DND-41 (cell line): Measurements from ENCODE around the gene ZBTB42.

ENCODE experiments used
- ATAC-seq: fragments of 200-7000 bp; cut with Tn5 transposase; 3 replicates; pipeline ENCODE4 v1.9.1; 2021; ENCODE audit warnings: low read depth; ENCODE audit not compliant: insufficient read depth
- DNase-seq: peaks from one replicate; pipeline ENCODE4 v3.0.0-alpha.2; 2020
- H2AFZ ChIP-seq: 2 replicates; pipeline ENCODE4 v1.6.0; 2012; ENCODE audit warnings: low read depth, low read length
- H3K27ac ChIP-seq: 2 replicates; pipeline ENCODE4 v1.5.1; 2012; ENCODE audit warnings: low read length, inconsistent platforms
- H3K27me3 ChIP-seq: fragments of 200-600 bp; sonication (generic); 2 replicates; pipeline ENCODE4 v1.6.0; 2012; ENCODE audit warnings: low read length, mild to moderate bottlenecking, inconsistent platforms; ENCODE audit not compliant: insufficient read depth, poor library complexity
- H3K36me3 ChIP-seq: 2 replicates; pipeline ENCODE4 v1.5.1; 2012; ENCODE audit warnings: low read length, inconsistent platforms; ENCODE audit not compliant: insufficient read depth
- H3K4me1 ChIP-seq: 2 replicates; pipeline ENCODE4 v1.5.1; 2012; ENCODE audit warnings: mild to moderate bottlenecking, low read length; ENCODE audit not compliant: insufficient read depth
- H3K4me2 ChIP-seq: 2 replicates; pipeline ENCODE4 v1.6.0; 2012; ENCODE audit warnings: mild to moderate bottlenecking, moderate library complexity, low read length, inconsistent platforms; ENCODE audit not compliant: insufficient read depth
- H3K4me3 ChIP-seq, 2 experiments: fragments of 200-600 bp in 1 of 2; shearing (Covaris generic) in 1 of 2; 2 replicates each; pipeline ENCODE4 v1.5.1; 2012 to 2016; ENCODE audit warnings: inconsistent platforms in 2 of 2, low read length in 2 of 2, mild to moderate bottlenecking in 2 of 2, low read depth in 1 of 2, moderate library complexity in 1 of 2
- H3K79me2 ChIP-seq: 2 replicates; pipeline ENCODE4 v1.6.0; 2012; ENCODE audit warnings: low read length, inconsistent platforms; ENCODE audit not compliant: insufficient read depth
- H3K9ac ChIP-seq: 2 replicates; pipeline ENCODE4 v1.6.0; 2012; ENCODE audit warnings: low read depth, mild to moderate bottlenecking, inconsistent platforms, low read length, moderate library complexity
- H3K9me3 ChIP-seq: 2 replicates; pipeline ENCODE4 v1.5.1; 2012; ENCODE audit warnings: low read length, moderate library complexity, mild to moderate bottlenecking, inconsistent platforms; ENCODE audit not compliant: insufficient read depth, severe bottlenecking
- H4K20me1 ChIP-seq: 2 replicates; pipeline ENCODE4 v1.6.0; 2012; ENCODE audit warnings: low read length; ENCODE audit not compliant: insufficient read depth
- EZH2 ChIP-seq: IDR thresholded peaks from 3 replicates; pipeline ENCODE4 v1.6.1; 2012; ENCODE audit warnings: borderline replicate concordance, low read depth, mild to moderate bottlenecking, moderate library complexity, low read length, inconsistent platforms; ENCODE audit not compliant: severe bottlenecking
- TF ChIP-seq, protein P1 (sequence below): IDR thresholded peaks from 2 replicates; pipeline ENCODE4 v1.5.1; 2012; ENCODE audit warnings: borderline replicate concordance, low read length, moderate library complexity, mild to moderate bottlenecking; ENCODE audit not compliant: poor library complexity, severe bottlenecking; ENCODE audit errors: extremely low read depth

ZBTB42 gene

DNA sequence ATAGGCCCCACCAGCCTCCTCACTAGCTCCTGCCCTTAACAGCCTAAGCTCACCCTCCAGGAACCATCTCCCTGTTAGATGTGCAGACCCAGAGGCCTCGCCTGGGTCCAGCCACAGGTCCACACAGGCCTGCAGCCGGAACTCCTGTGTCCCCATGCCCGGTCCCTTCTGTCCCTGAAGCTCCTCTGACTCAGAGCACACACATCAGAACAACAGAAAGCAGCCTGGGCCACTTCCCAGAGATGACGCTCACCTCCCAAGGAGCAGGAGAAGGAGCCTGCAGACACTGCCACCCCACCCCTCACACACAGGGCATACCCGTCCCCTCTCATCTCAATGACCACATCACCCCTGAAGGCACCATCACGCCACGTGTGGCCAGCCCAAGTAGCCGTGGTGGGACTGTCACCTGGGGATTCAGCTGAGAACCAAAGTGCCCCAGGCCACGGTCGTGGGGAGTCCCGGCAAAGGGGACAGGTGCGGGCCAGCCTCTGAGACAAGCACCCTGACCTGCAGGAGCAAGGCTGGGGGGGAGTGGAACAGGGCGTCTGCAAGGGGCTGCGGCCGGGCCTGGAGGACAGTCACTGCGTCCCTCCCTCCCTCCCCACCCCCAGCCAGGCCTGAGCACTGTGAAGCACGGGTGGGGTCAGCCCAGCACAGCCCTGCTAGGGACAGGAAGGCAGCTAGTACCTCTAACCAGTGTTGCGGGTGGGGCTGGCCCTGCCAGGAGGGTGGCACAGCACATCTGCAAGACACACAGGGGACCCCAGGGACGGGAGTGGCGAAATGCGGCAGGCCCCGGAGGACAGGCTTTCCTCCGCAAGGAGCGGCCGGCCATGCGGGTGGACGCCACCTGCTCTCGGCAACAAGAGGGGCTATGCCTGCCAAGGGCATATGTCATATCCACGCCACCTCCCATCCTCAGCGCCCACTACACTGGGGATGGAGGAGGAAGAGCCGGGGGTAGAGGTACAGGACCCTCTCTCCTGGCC lies 10.9 kb upstream of the ZBTB42 start:
- no peaks in the 10 kb centered on the region for H3K9me3 ChIP-seq
- peaks cover 98% of the 10 kb centered on the region for H3K79me2 ChIP-seq
- DNase-seq (no peak), ATAC-seq (no peak)
- peaks cover 36% of the 10 kb centered on the region for H3K4me1 ChIP-seq
- no peaks in the 10 kb centered on the region for H3K27me3 ChIP-seq
- H3K4me3 ChIP-seq, result no peak overlapping the region
- H3K36me3 ChIP-seq, result peaks cover 88% of the 10 kb centered on the region
- no peak overlapping the region for H3K4me2 ChIP-seq
- peaks cover 96% of the 10 kb centered on the region for H4K20me1 ChIP-seq
- TF ChIP-seq, protein P1, sequence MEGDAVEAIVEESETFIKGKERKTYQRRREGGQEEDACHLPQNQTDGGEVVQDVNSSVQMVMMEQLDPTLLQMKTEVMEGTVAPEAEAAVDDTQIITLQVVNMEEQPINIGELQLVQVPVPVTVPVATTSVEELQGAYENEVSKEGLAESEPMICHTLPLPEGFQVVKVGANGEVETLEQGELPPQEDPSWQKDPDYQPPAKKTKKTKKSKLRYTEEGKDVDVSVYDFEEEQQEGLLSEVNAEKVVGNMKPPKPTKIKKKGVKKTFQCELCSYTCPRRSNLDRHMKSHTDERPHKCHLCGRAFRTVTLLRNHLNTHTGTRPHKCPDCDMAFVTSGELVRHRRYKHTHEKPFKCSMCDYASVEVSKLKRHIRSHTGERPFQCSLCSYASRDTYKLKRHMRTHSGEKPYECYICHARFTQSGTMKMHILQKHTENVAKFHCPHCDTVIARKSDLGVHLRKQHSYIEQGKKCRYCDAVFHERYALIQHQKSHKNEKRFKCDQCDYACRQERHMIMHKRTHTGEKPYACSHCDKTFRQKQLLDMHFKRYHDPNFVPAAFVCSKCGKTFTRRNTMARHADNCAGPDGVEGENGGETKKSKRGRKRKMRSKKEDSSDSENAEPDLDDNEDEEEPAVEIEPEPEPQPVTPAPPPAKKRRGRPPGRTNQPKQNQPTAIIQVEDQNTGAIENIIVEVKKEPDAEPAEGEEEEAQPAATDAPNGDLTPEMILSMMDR, result no peak
- no peak for TF ChIP-seq EZH2
- H3K9ac ChIP-seq, result no peak overlapping the region
- H2AFZ ChIP-seq, result no peak overlapping the region
- no peak overlapping the region for H3K27ac ChIP-seq

DNA sequence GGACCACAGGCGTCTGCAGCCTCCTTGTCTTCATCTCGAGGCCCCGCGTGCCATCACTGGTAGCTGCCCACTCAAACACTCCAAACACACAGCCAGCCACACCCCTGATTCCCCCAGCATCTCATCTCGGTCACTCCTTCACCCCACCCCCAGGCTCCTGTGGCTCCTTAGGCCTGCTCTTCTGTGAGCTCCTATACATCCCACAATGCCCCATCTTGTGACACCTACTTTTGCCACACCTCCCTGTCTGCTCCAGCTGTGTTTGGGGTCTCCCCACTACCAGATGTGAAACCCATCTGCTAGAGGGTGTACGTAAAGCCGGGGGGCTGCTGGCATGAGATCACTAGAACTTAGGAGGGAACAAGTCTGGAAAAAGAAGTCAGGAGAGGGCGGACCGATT lies 9.5 kb upstream of the ZBTB42 start:
- Histone ChIP-seq H3K4me3 (no peak overlapping the region), H3K9me3 (no peaks in the 10 kb centered on the region), H3K36me3 (peaks cover 76% of the 10 kb centered on the region), H4K20me1 (peaks cover 84% of the 10 kb centered on the region), H3K27me3 (no peaks in the 10 kb centered on the region), H3K9ac (peak overlapping the region; percentile 95; the same call in 1 of the 2 replicates), H3K27ac (no peak overlapping the region), H3K4me1 (peaks cover 44% of the 10 kb centered on the region), H3K79me2 (peaks cover 88% of the 10 kb centered on the region), H3K4me2 (0 out of 2 replicates have a peak overlapping the region, but pooled peaks have one; percentile 98), H2AFZ (no peak overlapping the region)
- no peak for TF ChIP-seq EZH2
- TF ChIP-seq, protein P1, result no peak
- no peak for ATAC-seq
- no peak for DNase-seq

DNA sequence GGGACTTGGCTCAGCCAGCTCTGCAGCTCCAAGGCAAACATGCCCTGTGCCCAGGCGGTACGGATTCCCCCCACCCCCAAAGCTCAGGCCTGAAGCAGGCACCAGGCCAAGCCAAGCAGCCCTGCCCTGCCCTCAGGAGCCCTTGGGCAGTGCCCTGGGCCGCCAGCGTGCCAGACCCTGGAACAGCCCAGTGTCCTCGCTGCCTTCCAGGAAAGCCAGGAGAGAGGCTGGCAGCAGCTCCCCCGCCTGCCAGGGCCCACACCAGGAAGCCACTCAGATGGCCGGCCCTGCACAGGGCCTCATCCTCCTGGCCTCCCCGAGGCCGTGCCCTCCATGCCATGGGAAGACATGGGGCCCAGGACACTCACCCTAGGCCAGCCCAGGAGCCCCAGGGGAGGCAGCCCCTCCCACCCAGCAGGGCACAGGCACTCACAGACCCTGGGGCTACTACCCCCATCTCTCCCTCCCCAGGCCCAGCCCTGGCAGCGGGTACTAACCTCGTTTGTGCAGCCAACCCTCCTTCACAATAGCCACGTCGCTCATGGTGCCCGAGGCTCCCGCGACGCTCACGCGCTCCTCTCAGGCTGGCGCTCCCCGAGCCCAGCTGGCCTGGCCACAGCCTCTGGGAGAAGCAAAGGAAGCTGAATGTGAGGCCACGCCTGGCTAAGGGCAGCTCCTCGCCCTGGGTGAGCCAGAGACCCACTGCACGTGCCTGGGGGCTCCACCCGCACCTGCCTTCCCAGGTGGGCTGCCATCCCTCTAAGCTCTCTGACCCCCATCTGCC lies 8.6 kb upstream of the ZBTB42 start:
- Histone ChIP-seq H2AFZ (no peak overlapping the region), H4K20me1 (peaks cover 75% of the 10 kb centered on the region), H3K9me3 (no peaks in the 10 kb centered on the region), H3K4me2 (peak overlapping the region; percentile 98), H3K9ac (peak overlapping the region; percentile 95; the same call in 1 of the 2 replicates), H3K27me3 (no peaks in the 10 kb centered on the region), H3K4me3 (peak overlapping the region in 1 of 2 experiments; percentile 87; a peak in 1 of 4 replicates), H3K4me1 (peaks cover 44% of the 10 kb centered on the region), H3K36me3 (peaks cover 67% of the 10 kb centered on the region), H3K79me2 (peaks cover 80% of the 10 kb centered on the region), H3K27ac (0 out of 2 replicates have a peak overlapping the region, but pooled peaks have one; percentile 22)
- ATAC-seq (no peak), DNase-seq (no peak)
- TF ChIP-seq, protein P1, result no peak
- no peak for TF ChIP-seq EZH2
